Mesendoderm (in vitro differentiated cells): ENCODE measurements around the gene BABAM2.

ENCODE experiments used
- DNase-seq: peaks from one replicate; pipeline ENCODE4 v3.0.0; 2013
- H2AK5ac ChIP-seq: 2 replicates; pipeline ENCODE4 v1.6.1; 2013; ENCODE audit warnings: low read length, inconsistent platforms
- H2BK120ac ChIP-seq: 2 replicates; pipeline ENCODE4 v1.6.1; 2013; ENCODE audit warnings: low read depth, mild to moderate bottlenecking, low read length, moderate library complexity, mixed read lengths
- H2BK15ac ChIP-seq: replicated peaks from 2 replicates; pipeline ENCODE4 v1.6.1; 2013; ENCODE audit warnings: low read depth, mild to moderate bottlenecking, moderate library complexity
- H2BK5ac ChIP-seq: 2 replicates; pipeline ENCODE4 v1.6.1; 2013; ENCODE audit warnings: low read length, inconsistent platforms
- H3K18ac ChIP-seq: 2 replicates; pipeline ENCODE4 v1.6.1; 2013; ENCODE audit warnings: mild to moderate bottlenecking, low read length, mixed read lengths
- H3K23ac ChIP-seq: one replicate; pipeline ENCODE4 v1.6.1; 2013; ENCODE audit warnings: low read length
- H3K27ac ChIP-seq: 2 replicates; pipeline ENCODE4 v1.5.1; 2013; ENCODE audit warnings: low read depth, mild to moderate bottlenecking, inconsistent platforms, low read length, moderate library complexity
- H3K27me3 ChIP-seq: 2 replicates; pipeline ENCODE4 v1.6.1; 2013; ENCODE audit warnings: low read length, control low read depth, mild to moderate bottlenecking, inconsistent platforms; ENCODE audit not compliant: insufficient read depth, poor library complexity
- H3K36me3 ChIP-seq: 2 replicates; pipeline ENCODE4 v1.6.1; 2013; ENCODE audit warnings: low read length, inconsistent platforms; ENCODE audit not compliant: control insufficient read depth, insufficient read depth
- H3K4ac ChIP-seq: one replicate; pipeline ENCODE4 v1.6.1; 2013; ENCODE audit warnings: low read depth, mild to moderate bottlenecking, low read length, moderate library complexity
- H3K4me1 ChIP-seq: 2 replicates; pipeline ENCODE4 v1.6.1; 2013; ENCODE audit warnings: low read depth, low read length, inconsistent platforms; ENCODE audit not compliant: control insufficient read depth
- H3K4me2 ChIP-seq: 2 replicates; pipeline ENCODE4 v1.6.1; 2013; ENCODE audit warnings: low read length
- H3K4me3 ChIP-seq: 2 replicates; pipeline ENCODE4 v1.5.1; 2013; ENCODE audit warnings: mild to moderate bottlenecking, low read length
- H3K56ac ChIP-seq: one replicate; pipeline ENCODE4 v1.6.1; 2013; ENCODE audit warnings: low read length
- H3K79me1 ChIP-seq: 2 replicates; pipeline ENCODE4 v1.6.1; 2013; ENCODE audit warnings: low read length, inconsistent platforms
- H3K79me2 ChIP-seq: 2 replicates; pipeline ENCODE4 v1.6.1; 2013; ENCODE audit warnings: mild to moderate bottlenecking, low read length; ENCODE audit not compliant: control insufficient read depth, insufficient read depth
- H3K9ac ChIP-seq: 2 replicates; pipeline ENCODE4 v1.6.1; 2013; ENCODE audit warnings: low read length, inconsistent platforms
- H4K5ac ChIP-seq: one replicate; pipeline ENCODE4 v1.6.1; 2013; ENCODE audit warnings: low read length
- H4K8ac ChIP-seq: one replicate; pipeline ENCODE4 v1.6.1; 2013; ENCODE audit warnings: low read depth, mild to moderate bottlenecking, control low read depth, low read length, moderate library complexity
- WGBS: extraction: QIAGEN DNeasy Blood & Tissue Kit; methylation state at CpG from one replicate; pipeline ENCODE4 v1.1.7; 2013; ENCODE audit warnings: low lambda C conversion rate, missing lambda C conversion rate; ENCODE audit not compliant: insufficient coverage; ENCODE audit errors: extremely low coverage; 5-methylcytosine and 5-hydroxymethylcytosine counted together

Gene BABAM2

GRCh38 chr2:28305202-28305601 is 414.7 kb downstream of the BABAM2 start:
- Histone ChIP-seq H3K18ac (no peak overlapping the region), H2BK120ac (no peak overlapping the region), H3K23ac (no peak overlapping the region), H3K4me2 (no peak overlapping the region), H3K79me1 (no peaks in the 10 kb centered on the region), H4K8ac (no peak overlapping the region), H2BK15ac (no peak overlapping the region), H3K56ac (no peak overlapping the region), H3K4me3 (no peak overlapping the region), H3K27me3 (no peaks in the 10 kb centered on the region), H3K4ac (no peak overlapping the region), H4K5ac (no peak overlapping the region), H3K36me3 (no peaks in the 10 kb centered on the region), H3K27ac (no peak overlapping the region), H2AK5ac (no peak overlapping the region), H3K79me2 (no peaks in the 10 kb centered on the region), H3K4me1 (no peaks in the 10 kb centered on the region), H3K9ac (no peak overlapping the region), H2BK5ac (no peak overlapping the region)
- no peak for DNase-seq
- no CpG with 5 or more reads among the region's 1 CpG for whole genome bisulfite sequencing

DNA sequence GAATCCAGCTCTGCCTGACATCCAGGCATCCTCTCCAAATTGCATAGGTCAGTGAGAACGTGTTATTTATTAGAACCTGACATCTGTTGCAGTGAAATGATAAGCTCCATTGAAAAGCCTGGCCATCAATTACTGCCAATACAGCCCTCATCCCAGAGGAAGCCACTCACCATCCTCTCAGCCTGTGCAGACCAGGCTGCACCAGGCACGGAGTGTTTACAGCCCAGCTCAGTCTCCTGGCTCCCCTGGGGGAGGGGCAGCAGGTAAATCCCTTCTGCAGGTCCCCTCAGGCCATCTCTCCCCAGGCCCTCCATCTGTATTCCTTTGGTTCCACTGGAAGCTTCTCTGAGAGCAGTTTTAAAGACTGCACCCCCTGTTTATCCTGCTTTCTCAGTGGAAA is 419.6 kb downstream of the BABAM2 start:
- no peak overlapping the region for H2BK5ac ChIP-seq
- H3K79me1 ChIP-seq: no peaks in the 10 kb centered on the region
- H3K56ac ChIP-seq: no peak overlapping the region
- no peak overlapping the region for H3K23ac ChIP-seq
- H3K18ac ChIP-seq: no peak overlapping the region
- H3K4ac ChIP-seq: no peak overlapping the region
- no CpG with 5 or more reads among the region's 2 CpGs for WGBS
- H3K4me3 ChIP-seq: no peak overlapping the region
- H3K27ac ChIP-seq: no peak overlapping the region
- no peaks in the 10 kb centered on the region for H3K36me3 ChIP-seq
- H2BK120ac ChIP-seq: no peak overlapping the region
- H4K8ac ChIP-seq: no peak overlapping the region
- no peaks in the 10 kb centered on the region for H3K79me2 ChIP-seq
- no peaks in the 10 kb centered on the region for H3K4me1 ChIP-seq
- no peak overlapping the region for H2AK5ac ChIP-seq
- no peak overlapping the region for H3K4me2 ChIP-seq
- H3K9ac ChIP-seq: no peak overlapping the region
- no peak overlapping the region for H4K5ac ChIP-seq
- no peak overlapping the region for H2BK15ac ChIP-seq
- H3K27me3 ChIP-seq: no peaks in the 10 kb centered on the region
- DNase-seq: no peak

- no peak overlapping the region for H2BK15ac ChIP-seq
- H3K27me3 ChIP-seq: no peaks in the 10 kb centered on the region
- H2BK5ac ChIP-seq: no peak overlapping the region
- DNase-seq: no peak
- no peaks in the 10 kb centered on the region for H3K79me2 ChIP-seq
- no peak overlapping the region for H2BK120ac ChIP-seq
- no peak overlapping the region for H2AK5ac ChIP-seq
- H3K4me1 ChIP-seq: no peaks in the 10 kb centered on the region
- H3K36me3 ChIP-seq: no peaks in the 10 kb centered on the region
- WGBS: no CpG with 5 or more reads among the region's 7 CpGs
- no peak overlapping the region for H3K4ac ChIP-seq
- H3K79me1 ChIP-seq: no peaks in the 10 kb centered on the region
- no peak overlapping the region for H3K27ac ChIP-seq
- H3K9ac ChIP-seq: no peak overlapping the region
- no peak overlapping the region for H3K4me3 ChIP-seq
- no peak overlapping the region for H3K4me2 ChIP-seq
- H3K23ac ChIP-seq: no peak overlapping the region
- no peak overlapping the region for H3K56ac ChIP-seq
- H4K8ac ChIP-seq: no peak overlapping the region
- no peak overlapping the region for H4K5ac ChIP-seq
- H3K18ac ChIP-seq: no peak overlapping the region
These were observed 421.2 kb downstream of the BABAM2 start for GRCh38 chr2:28311660-28312249.

DNA sequence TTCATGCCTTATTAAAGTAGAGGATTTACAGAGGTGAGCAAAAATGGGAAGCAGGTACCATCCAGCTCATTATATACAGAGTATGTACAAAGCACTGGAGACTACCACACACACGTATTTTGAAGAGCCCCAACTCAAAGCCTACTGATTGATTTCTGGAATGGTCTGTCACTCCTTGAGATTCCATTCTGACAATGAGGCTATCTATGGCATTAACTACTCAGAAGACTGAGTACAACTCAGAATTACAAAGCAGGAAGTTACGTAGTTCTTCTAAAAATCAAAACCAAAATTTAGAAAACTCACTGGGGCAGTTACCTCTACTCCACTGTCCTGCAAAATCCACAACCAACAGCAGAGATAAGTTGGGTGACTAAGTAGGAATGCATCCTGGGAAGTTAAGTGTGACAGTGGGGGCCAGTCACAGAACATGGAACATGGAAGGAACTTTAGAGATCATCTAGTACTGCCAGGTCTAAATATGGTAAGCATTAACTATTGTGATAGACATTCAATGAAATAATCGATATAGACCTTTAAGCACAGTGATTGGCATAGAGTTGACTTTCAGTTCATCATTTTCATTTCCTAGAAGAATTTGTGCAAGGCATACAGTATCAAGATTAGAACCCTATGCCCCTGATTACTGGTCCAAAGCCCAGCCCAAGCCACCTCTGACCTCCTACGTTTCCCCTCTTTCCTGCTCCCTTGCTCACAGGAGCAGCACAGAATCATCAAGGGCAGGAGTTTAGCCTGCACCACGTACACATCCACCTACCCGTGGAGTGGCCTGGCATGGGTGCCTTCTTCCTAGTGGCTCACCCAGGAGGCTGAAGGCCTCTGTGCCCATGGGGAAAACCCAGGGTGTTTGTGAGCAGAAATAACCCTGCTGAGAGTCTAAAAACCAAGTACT is 422.0 kb downstream of the BABAM2 start:
- H2AK5ac ChIP-seq: no peak overlapping the region
- no peaks in the 10 kb centered on the region for H3K4me1 ChIP-seq
- H3K79me1 ChIP-seq: no peaks in the 10 kb centered on the region
- no CpG with 5 or more reads among the region's 6 CpGs for WGBS
- no peaks in the 10 kb centered on the region for H3K79me2 ChIP-seq
- H3K56ac ChIP-seq: no peak overlapping the region
- no peak overlapping the region for H3K9ac ChIP-seq
- H3K27me3 ChIP-seq: no peaks in the 10 kb centered on the region
- no peak overlapping the region for H3K4me2 ChIP-seq
- no peak overlapping the region for H3K27ac ChIP-seq
- H3K4me3 ChIP-seq: no peak overlapping the region
- H3K36me3 ChIP-seq: no peaks in the 10 kb centered on the region
- no peak overlapping the region for H3K18ac ChIP-seq
- no peak overlapping the region for H4K8ac ChIP-seq
- H3K4ac ChIP-seq: no peak overlapping the region
- H2BK15ac ChIP-seq: no peak overlapping the region
- no peak for DNase-seq
- no peak overlapping the region for H4K5ac ChIP-seq
- H2BK120ac ChIP-seq: no peak overlapping the region
- no peak overlapping the region for H2BK5ac ChIP-seq
- H3K23ac ChIP-seq: no peak overlapping the region

- WGBS: no CpG with 5 or more reads among the region's 6 CpGs
- H3K79me1 ChIP-seq: no peaks in the 10 kb centered on the region
- no peak for DNase-seq
- no peaks in the 10 kb centered on the region for H3K36me3 ChIP-seq
- H3K79me2 ChIP-seq: no peaks in the 10 kb centered on the region
- H3K56ac ChIP-seq: no peak overlapping the region
- H4K8ac ChIP-seq: no peak overlapping the region
- H2BK5ac ChIP-seq: no peak overlapping the region
- H3K27ac ChIP-seq: no peak overlapping the region
- H3K9ac ChIP-seq: no peak overlapping the region
- H3K27me3 ChIP-seq: no peaks in the 10 kb centered on the region
- no peak overlapping the region for H3K23ac ChIP-seq
- H3K4me1 ChIP-seq: no peaks in the 10 kb centered on the region
- no peak overlapping the region for H2AK5ac ChIP-seq
- H3K4me2 ChIP-seq: no peak overlapping the region
- no peak overlapping the region for H2BK120ac ChIP-seq
- H3K4me3 ChIP-seq: no peak overlapping the region
- no peak overlapping the region for H4K5ac ChIP-seq
- H3K4ac ChIP-seq: no peak overlapping the region
- H3K18ac ChIP-seq: no peak overlapping the region
- H2BK15ac ChIP-seq: no peak overlapping the region
These were observed 422.8 kb downstream of the BABAM2 start for GRCh38 chr2:28313220-28313784.
